Measurements from ENCODE around the gene NSD2. TPM values are rescaled to one million over a fixed set of nuclear protein-coding genes. Genes with fewer than 3 reads are reported as not detected.

Gene NSD2
- total RNA-seq, 1 experiment from 2014 or later = 109 TPM

DNA sequence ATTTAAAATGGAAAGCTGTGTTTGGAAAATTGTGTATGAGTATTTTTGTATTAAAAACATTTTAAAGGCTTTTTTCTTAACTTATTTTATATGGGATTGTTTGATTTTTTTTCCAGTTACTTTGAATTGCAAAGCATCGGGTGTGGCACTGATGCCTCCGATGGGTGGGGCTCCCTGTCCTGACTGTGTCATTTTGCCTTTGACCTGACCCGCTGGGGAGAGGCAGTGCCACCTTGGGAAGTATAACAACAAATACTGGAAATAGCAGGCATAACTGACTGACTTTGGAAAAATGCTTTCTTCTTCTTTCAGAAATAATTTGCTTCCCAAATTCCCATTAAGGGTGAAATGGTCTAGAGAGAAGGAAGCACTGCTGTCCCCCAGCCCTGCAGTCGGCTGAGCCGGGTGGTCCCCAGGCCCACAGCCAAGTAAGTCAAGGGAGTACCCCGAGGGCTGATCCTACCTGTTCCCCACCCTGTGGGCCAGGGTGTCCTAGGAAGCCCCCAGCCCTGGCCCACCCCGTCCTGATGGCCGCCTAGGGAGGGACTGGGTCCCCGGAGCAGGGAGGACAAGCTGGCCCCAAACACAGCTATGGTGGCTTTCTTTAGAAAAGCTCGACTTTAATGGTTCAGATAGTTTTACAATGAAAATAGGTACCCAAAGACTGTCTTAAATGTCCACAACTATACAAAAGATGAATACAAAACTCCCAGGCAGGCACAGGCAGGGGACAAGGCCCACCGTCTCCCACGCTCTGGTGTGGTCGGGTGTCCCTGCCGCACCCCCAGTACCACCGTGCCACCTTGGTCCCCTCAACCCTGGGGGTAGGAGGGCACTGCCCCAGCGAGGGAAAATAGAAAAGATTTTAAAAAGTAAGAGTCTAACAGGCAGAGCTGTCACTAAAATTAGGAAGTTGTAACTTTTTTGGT lies 111.2 kb downstream of the NSD2 start:
- no peaks in the 10 kb centered on the region for H3K9me3 Mint-ChIP-seq (ENCODE audit: unreplicated experiment)
- BruUV-seq (replicated peaks) = TSS peak; percentile 26
- no peak for DNase-seq (ENCODE audit: unreplicated experiment)
- intact Hi-C loops (cut with micrococcal nuclease) = no loop called here
- H3K4me3 Mint-ChIP-seq (ENCODE audit: unreplicated experiment) = no peak overlapping the region
- peak overlapping the region; percentile 83 for H3K27ac Mint-ChIP-seq (ENCODE audit: low read depth, unreplicated experiment)
- POLR2A ChIA-PET = interaction anchor here (0.5 to 1.2 kb wide), 3 partner anchors 18 to 112 kb away, joined by 3 read pairs; no protein-coding TSS in a partner anchor
- CTCF ChIA-PET = no interaction called here
- peaks cover 84% of the 10 kb centered on the region for H3K36me3 Mint-ChIP-seq (ENCODE audit: insufficient read depth, unreplicated experiment)
- no peaks in the 10 kb centered on the region for H3K27me3 Mint-ChIP-seq (ENCODE audit: insufficient read depth, unreplicated experiment)
- no peak for TF ChIP-seq CTCF (IDR thresholded peaks at IDR 0.05; ENCODE audit: unreplicated experiment)
- H3K4me1 Mint-ChIP-seq (ENCODE audit: insufficient read depth, unreplicated experiment) = peaks cover 9% of the 10 kb centered on the region

GRCh38 chr4:1983053-1983845 lies 112.1 kb downstream of the NSD2 start:
- H3K27ac Mint-ChIP-seq (ENCODE audit: low read depth, unreplicated experiment) = no peak overlapping the region
- no peak overlapping the region for H3K4me3 Mint-ChIP-seq (ENCODE audit: unreplicated experiment)
- intact Hi-C loops (cut with micrococcal nuclease) = no loop called here
- peaks cover 82% of the 10 kb centered on the region for H3K36me3 Mint-ChIP-seq (ENCODE audit: insufficient read depth, unreplicated experiment)
- no peak for TF ChIP-seq CTCF (IDR thresholded peaks at IDR 0.05; ENCODE audit: unreplicated experiment)
- H3K9me3 Mint-ChIP-seq (ENCODE audit: unreplicated experiment) = no peaks in the 10 kb centered on the region
- no peak for DNase-seq (ENCODE audit: unreplicated experiment)
- peaks cover 9% of the 10 kb centered on the region for H3K4me1 Mint-ChIP-seq (ENCODE audit: insufficient read depth, unreplicated experiment)
- H3K27me3 Mint-ChIP-seq (ENCODE audit: insufficient read depth, unreplicated experiment) = no peaks in the 10 kb centered on the region
- ChIA-PET POLR2A (interaction anchor here (0.6 to 1.0 kb wide), 3 partner anchors 9 to 43 kb away, joined by 3 to 4 read pairs (median 3); no protein-coding TSS in a partner anchor), CTCF (no interaction called here)
- no TSS peak for BruUV-seq (replicated peaks)

- POLR2A ChIA-PET = interaction anchor here (0.6 to 1.0 kb wide), 2 partner anchors 8 to 44 kb away, joined by 3 to 4 read pairs; no protein-coding TSS in a partner anchor
- H3K4me1 Mint-ChIP-seq (ENCODE audit: insufficient read depth, unreplicated experiment) = peaks cover 9% of the 10 kb centered on the region
- no peak for TF ChIP-seq CTCF (IDR thresholded peaks at IDR 0.05; ENCODE audit: unreplicated experiment)
- H3K4me3 Mint-ChIP-seq (ENCODE audit: unreplicated experiment) = no peak overlapping the region
- BruUV-seq (replicated peaks) = no TSS peak
- H3K36me3 Mint-ChIP-seq (ENCODE audit: insufficient read depth, unreplicated experiment) = peaks cover 82% of the 10 kb centered on the region
- H3K27me3 Mint-ChIP-seq (ENCODE audit: insufficient read depth, unreplicated experiment) = no peaks in the 10 kb centered on the region
- CTCF ChIA-PET = no interaction called here
- DNase-seq (ENCODE audit: unreplicated experiment) = no peak
- H3K9me3 Mint-ChIP-seq (ENCODE audit: unreplicated experiment) = no peaks in the 10 kb centered on the region
- intact Hi-C loops (cut with micrococcal nuclease) = no loop called here
- H3K27ac Mint-ChIP-seq (ENCODE audit: low read depth, unreplicated experiment) = peak overlapping the region; percentile 36
Observed at GRCh38 chr4:1983846-1984405, 112.7 kb downstream of the NSD2 start.
